B cell (primary cell): ENCODE measurements around the gene TCN2. TPM values are rescaled to one million over a fixed set of nuclear protein-coding genes. Genes with fewer than 3 reads are reported as not detected.

Experiments used
- ATAC-seq: fragments of 200-7000 bp; cut with Tn5 transposase; one replicate; pipeline ENCODE4 v1.10.0; 2021; ENCODE audit warnings: low read depth, mild to moderate bottlenecking, moderate number of reproducible peaks, moderate library complexity
- CTCF ChIA-PET: fragments of 350-600 bp; sonication (Branson Sonifier 250); formaldehyde crosslinking; loops from one replicate; lab custom pipeline; 2021; ENCODE audit warnings: antibody characterized with exemption, inconsistent platforms; lab: Charles Lee
- POLR2A ChIA-PET: fragments of 350-600 bp; sonication (Branson Sonifier 250); formaldehyde crosslinking; loops from one replicate; lab custom pipeline; 2021; ENCODE audit warnings: antibody characterized with exemption; lab: Charles Lee
- DNase-seq: peaks from one replicate; pipeline ENCODE4 v3.0.0; 2013
- H2AFZ ChIP-seq: 2 replicates; pipeline ENCODE4 v1.6.1; 2012; ENCODE audit warnings: mild to moderate bottlenecking, low read depth, low read length; ENCODE audit not compliant: insufficient read depth, poor library complexity, severe bottlenecking
- H3K27ac ChIP-seq, 2 donors: 1 replicate in 1 of 2; 2 replicates in 1 of 2; pipeline ENCODE4 v1.5.1; 2012 to 2013; ENCODE audit warnings: low read length in 2 of 2, mild to moderate bottlenecking in 2 of 2, moderate library complexity in 1 of 2
- H3K27me3 ChIP-seq, 4 experiments: fragments of 200-600 bp in 1 of 4; sonication (generic) in 1 of 4; replicated peaks in 1 of 4; 1 replicate in 2 of 4; 2 replicates in 2 of 4; pipeline versions ENCODE4 v1.6.1 to v1.7.0; 2013 to 2016; ENCODE audit warnings: low read length in 3 of 4, mild to moderate bottlenecking in 2 of 4, mixed read lengths in 1 of 4, moderate library complexity in 1 of 4; ENCODE audit not compliant: insufficient read depth in 4 of 4, control insufficient read depth in 3 of 4; ENCODE audit errors: control extremely low read depth in 1 of 4
- H3K36me3 ChIP-seq, 2 experiments: replicated peaks in 1 of 2; 1 replicate in 1 of 2; 2 replicates in 1 of 2; pipeline versions ENCODE4 v1.6.1 to v1.7.1; 2013; ENCODE audit warnings: low read length in 1 of 2; ENCODE audit not compliant: insufficient read depth in 2 of 2, control insufficient read depth in 1 of 2; ENCODE audit errors: control extremely low read depth in 1 of 2, extremely low read depth in 1 of 2
- H3K4me1 ChIP-seq, 2 donors: fragments of 200-600 bp in 1 of 2; sonication (generic) in 1 of 2; 1 replicate in 1 of 2; 2 replicates in 1 of 2; pipeline versions ENCODE4 v1.5.1 to v1.6.1; 2013 to 2017; ENCODE audit warnings: low read length in 2 of 2; ENCODE audit not compliant: control insufficient read depth in 2 of 2, insufficient read depth in 2 of 2
- H3K4me2 ChIP-seq: replicated peaks from 2 replicates; pipeline ENCODE3; 2012; ENCODE audit warnings: mild to moderate bottlenecking, low read depth, low read length; ENCODE audit not compliant: poor library complexity, severe bottlenecking
- H3K4me3 ChIP-seq, 5 experiments: fragments of 200-600 bp in 1 of 5; sonication (generic) in 1 of 5; 1 replicate in 3 of 5; 2 replicates in 2 of 5; pipeline versions ENCODE4 v1.5.1 to v1.7.0; 2011 to 2016; ENCODE audit warnings: low read length in 4 of 5, mild to moderate bottlenecking in 4 of 5, low read depth in 2 of 5, control low read depth in 1 of 5, moderate library complexity in 1 of 5; ENCODE audit not compliant: insufficient read depth in 1 of 5; ENCODE audit errors: control extremely low read depth in 1 of 5, extremely low read depth in 1 of 5
- H3K79me2 ChIP-seq: fragments of 200-600 bp; sonication (generic); one replicate; pipeline ENCODE4 v1.6.0; 2016; ENCODE audit warnings: low read length; ENCODE audit not compliant: control insufficient read depth, insufficient read depth
- H3K9ac ChIP-seq: fragments of 200-600 bp; sonication (generic); 2 replicates; pipeline ENCODE4 v1.6.1; 2017; ENCODE audit warnings: mild to moderate bottlenecking, low read length, moderate library complexity
- H3K9me3 ChIP-seq, 3 donors: one replicate each; pipeline versions ENCODE4 v1.6.1 to v1.7.1; 2013; ENCODE audit warnings: low read length in 2 of 3; ENCODE audit not compliant: control insufficient read depth in 2 of 3, insufficient read depth in 1 of 3; ENCODE audit errors: control extremely low read depth in 1 of 3
- H4K20me1 ChIP-seq: 2 replicates; pipeline ENCODE4 v1.6.0; 2012; ENCODE audit warnings: mild to moderate bottlenecking, low read length; ENCODE audit not compliant: insufficient read depth, control insufficient read depth, poor library complexity, severe bottlenecking
- H3K27ac Mint-ChIP-seq: one replicate; pipeline ENCODE4 v1.8.0; 2021; ENCODE audit warnings: mixed read lengths
- H3K27me3 Mint-ChIP-seq: one replicate; pipeline ENCODE4 v1.8.0; 2021; ENCODE audit warnings: mixed read lengths
- H3K4me1 Mint-ChIP-seq: one replicate; pipeline ENCODE4 v1.8.0; 2021; ENCODE audit warnings: mixed read lengths
- H3K4me3 Mint-ChIP-seq: one replicate; pipeline ENCODE4 v1.8.0; 2021; ENCODE audit warnings: mixed read lengths
- H3K9me3 Mint-ChIP-seq: one replicate; pipeline ENCODE4 v1.8.0; 2022; ENCODE audit warnings: mixed read lengths; ENCODE audit not compliant: insufficient read depth
- EZH2 ChIP-seq: IDR thresholded peaks from 2 replicates; pipeline ENCODE4 v1.6.1; 2012; ENCODE audit warnings: borderline replicate concordance, low read depth, mild to moderate bottlenecking, moderate library complexity, low read length; ENCODE audit not compliant: insufficient read depth, poor library complexity, severe bottlenecking
- WGBS: methylation state at CpG from one replicate; pipeline ENCODE4 v1.1.5; 2013; ENCODE audit warnings: missing lambda C conversion rate; ENCODE audit not compliant: insufficient coverage; 5-methylcytosine and 5-hydroxymethylcytosine counted together
- intact Hi-C: fragments of 100-400 bp; cut with micrococcal nuclease; formaldehyde crosslinking; loops from one replicate; pipeline ENCODE4 v1.10.0; 2022
- polyA plus RNA-seq: library from polyadenylated mRNA; depleted of rRNA; stranded (reverse); fragments of >200 nt; gene quantifications from 2 replicates; pipeline ENCODE4 v1.2.3, GENCODE V29; 2012
- total RNA-seq, 2 donors: library from RNA; stranded (reverse); fragments of 120-200 nt in 1 of 2; gene quantifications; 1 replicate in 1 of 2; 2 replicates in 1 of 2; pipeline versions ENCODE4 v1.2.3 to v1.2.4, GENCODE V29; 2013 to 2022
- TF ChIP-seq, protein P1 (sequence below): fragments of 200-600 bp; IDR thresholded peaks from one replicate; pipeline ENCODE4 v1.8.0; 2022; ENCODE audit warnings: antibody characterized with exemption, mild to moderate bottlenecking

TCN2 gene
- total and polyA plus RNA-seq, 2 donors (not counting 1 experiment from before 2014, with no cell fraction given): 0.37 to 0.40 TPM

DNA sequence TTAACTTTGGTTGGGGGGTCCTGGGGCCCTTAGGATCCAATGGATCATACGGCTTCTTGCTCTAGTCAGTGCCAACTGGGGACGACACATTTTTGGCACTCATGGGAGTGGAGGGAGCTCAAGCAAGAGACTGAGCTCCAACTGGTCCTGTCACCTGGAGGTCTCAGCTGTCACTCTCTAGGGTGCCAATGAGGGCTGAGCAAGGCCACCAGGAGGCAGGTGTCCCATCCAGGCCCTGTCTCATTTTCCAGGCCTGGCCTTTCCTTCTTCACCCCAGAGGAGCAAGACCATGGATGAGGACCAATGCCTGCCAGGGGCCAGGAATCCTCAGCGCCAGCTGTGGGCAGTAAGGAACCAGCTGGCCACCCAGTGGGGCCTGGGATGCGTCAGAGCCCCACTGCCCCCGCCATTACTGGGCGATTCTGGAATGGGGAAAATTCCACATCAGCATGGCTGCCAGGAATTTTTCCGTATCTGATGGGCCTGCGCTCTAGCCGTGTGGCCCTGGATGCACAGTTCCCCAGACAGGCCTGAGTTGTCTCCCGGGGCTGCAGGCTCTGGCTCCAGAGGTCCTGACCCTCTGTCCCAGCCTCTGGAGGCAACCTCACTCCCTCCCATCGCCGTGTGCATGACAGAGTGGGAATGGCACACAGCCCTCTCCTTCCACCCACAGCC lies 31.8 kb upstream of the TCN2 start:
- POLR2A ChIA-PET: no interaction called here
- Histone ChIP-seq H4K20me1 (no peaks in the 10 kb centered on the region), H3K4me3 (no peak overlapping the region), H3K4me1 (no peaks in the 10 kb centered on the region), H2AFZ (no peak overlapping the region), H3K79me2 (no peaks in the 10 kb centered on the region), H3K27ac (no peak overlapping the region), H3K4me2 (no peak overlapping the region), H3K36me3 (peaks cover 0 to 44% of the 10 kb centered on the region in 2 experiments), H3K9me3 (peaks cover 0 to 4% (median 0%) of the 10 kb centered on the region in 3 donors), H3K9ac (no peak overlapping the region), H3K27me3 (no peaks in the 10 kb centered on the region)
- intact Hi-C loops: no loop called here
- no peaks in the 10 kb centered on the region for H3K27me3 Mint-ChIP-seq
- CTCF ChIA-PET: no interaction called here
- no peak overlapping the region for H3K27ac Mint-ChIP-seq
- DNase-seq: no peak
- H3K4me3 Mint-ChIP-seq: no peak overlapping the region
- peaks cover 6% of the 10 kb centered on the region for H3K4me1 Mint-ChIP-seq
- TF ChIP-seq EZH2: no peak
- TF ChIP-seq, protein P1, sequence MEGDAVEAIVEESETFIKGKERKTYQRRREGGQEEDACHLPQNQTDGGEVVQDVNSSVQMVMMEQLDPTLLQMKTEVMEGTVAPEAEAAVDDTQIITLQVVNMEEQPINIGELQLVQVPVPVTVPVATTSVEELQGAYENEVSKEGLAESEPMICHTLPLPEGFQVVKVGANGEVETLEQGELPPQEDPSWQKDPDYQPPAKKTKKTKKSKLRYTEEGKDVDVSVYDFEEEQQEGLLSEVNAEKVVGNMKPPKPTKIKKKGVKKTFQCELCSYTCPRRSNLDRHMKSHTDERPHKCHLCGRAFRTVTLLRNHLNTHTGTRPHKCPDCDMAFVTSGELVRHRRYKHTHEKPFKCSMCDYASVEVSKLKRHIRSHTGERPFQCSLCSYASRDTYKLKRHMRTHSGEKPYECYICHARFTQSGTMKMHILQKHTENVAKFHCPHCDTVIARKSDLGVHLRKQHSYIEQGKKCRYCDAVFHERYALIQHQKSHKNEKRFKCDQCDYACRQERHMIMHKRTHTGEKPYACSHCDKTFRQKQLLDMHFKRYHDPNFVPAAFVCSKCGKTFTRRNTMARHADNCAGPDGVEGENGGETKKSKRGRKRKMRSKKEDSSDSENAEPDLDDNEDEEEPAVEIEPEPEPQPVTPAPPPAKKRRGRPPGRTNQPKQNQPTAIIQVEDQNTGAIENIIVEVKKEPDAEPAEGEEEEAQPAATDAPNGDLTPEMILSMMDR: no peak
- WGBS: 92% methylated on average over 12 of the region's 12 CpGs
- H3K9me3 Mint-ChIP-seq: no peaks in the 10 kb centered on the region
- ATAC-seq: no peak

DNA sequence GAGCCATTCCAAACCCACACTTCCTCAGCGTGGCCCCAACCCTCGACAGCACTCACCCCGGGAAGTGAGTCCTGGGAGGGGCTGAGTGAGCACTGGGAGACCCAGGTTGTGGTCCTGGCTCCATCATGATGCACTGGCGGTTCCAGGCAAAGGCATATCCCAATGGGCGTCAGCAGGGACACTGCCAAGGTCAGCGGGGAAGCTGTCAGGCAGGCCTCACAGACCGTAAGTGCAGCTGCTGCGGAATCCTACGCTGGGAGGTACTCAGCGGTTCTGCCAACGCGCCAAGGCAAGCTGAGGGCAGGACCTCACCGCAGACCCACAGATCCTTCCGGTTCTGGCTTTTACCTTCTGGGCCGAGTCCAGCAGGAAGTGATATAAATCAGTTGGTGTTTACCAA lies 31.1 kb upstream of the TCN2 start:
- Mint-ChIP-seq H3K4me3 (no peak overlapping the region), H3K9me3 (no peaks in the 10 kb centered on the region), H3K27ac (no peak overlapping the region), H3K4me1 (peaks cover 6% of the 10 kb centered on the region), H3K27me3 (no peaks in the 10 kb centered on the region)
- peaks cover 0 to 8% (median 0%) of the 10 kb centered on the region in 3 donors for H3K9me3 ChIP-seq
- no peaks in the 10 kb centered on the region for H4K20me1 ChIP-seq
- no peak for TF ChIP-seq EZH2
- TF ChIP-seq, protein P1: no peak
- WGBS: 81% methylated on average over 12 of the region's 15 CpGs
- no peak overlapping the region for H3K4me2 ChIP-seq
- peaks cover 0 to 51% of the 10 kb centered on the region in 2 experiments for H3K36me3 ChIP-seq
- H3K4me1 ChIP-seq: no peaks in the 10 kb centered on the region
- ATAC-seq: no peak
- H3K27me3 ChIP-seq: no peaks in the 10 kb centered on the region
- ChIA-PET POLR2A (no interaction called here), CTCF (no interaction called here)
- no peak for DNase-seq
- no peak overlapping the region for H3K27ac ChIP-seq
- no peak overlapping the region for H3K9ac ChIP-seq
- H2AFZ ChIP-seq: no peak overlapping the region
- no peak overlapping the region for H3K4me3 ChIP-seq
- H3K79me2 ChIP-seq: no peaks in the 10 kb centered on the region
- intact Hi-C loops: no loop called here
